GM18517 (cell line): ENCODE measurements around the gene LAMP1.
"Not testable (repeated sequence)": the region's sequence is repeated elsewhere in the genome, so short reads cannot be mapped to it uniquely, and the experiment has no call there.

Experiments
- ATAC-seq: cut with Tn5 transposase; IDR thresholded peaks from one replicate; pipeline ENCODE4 v1.9.1; 2021; ENCODE audit warnings: mild to moderate bottlenecking, moderate library complexity; ENCODE audit not compliant: unreplicated experiment

LAMP1 gene

GRCh38 chr13:113354831-113355610 lies 58.0 kb downstream of the LAMP1 start:
- no peak for ATAC-seq

- ATAC-seq: no peak
Measured at GRCh38 chr13:113355621-113356020, 58.6 kb downstream of the LAMP1 start.

GRCh38 chr13:113356596-113356995 lies 59.6 kb downstream of the LAMP1 start:
- no peak for ATAC-seq

GRCh38 chr13:113357529-113357928 lies 60.5 kb downstream of the LAMP1 start:
- ATAC-seq: no peak

- ATAC-seq: no peak
Measured at GRCh38 chr13:113358653-113359190, 61.7 kb downstream of the LAMP1 start.

GRCh38 chr13:113359571-113359970 lies 62.5 kb downstream of the LAMP1 start:
- no peak for ATAC-seq

- no peak for ATAC-seq
Measured at GRCh38 chr13:113360446-113360845, 63.4 kb downstream of the LAMP1 start.

- no peak for ATAC-seq
Measured at GRCh38 chr13:113361406-113361805, 64.4 kb downstream of the LAMP1 start.

- no peak for ATAC-seq
Measured at GRCh38 chr13:113364311-113364889, 67.4 kb downstream of the LAMP1 start.

- ATAC-seq: no peak
Measured at GRCh38 chr13:113364901-113365582, 68.0 kb downstream of the LAMP1 start.

- ATAC-seq: no peak
Measured at GRCh38 chr13:113365583-113365970, 68.5 kb downstream of the LAMP1 start.

GRCh38 chr13:113365971-113366588 lies 69.0 kb downstream of the LAMP1 start:
- ATAC-seq: no peak

- no peak for ATAC-seq
Measured at GRCh38 chr13:113367020-113367560, 70.1 kb downstream of the LAMP1 start.

- ATAC-seq: no peak
Measured at GRCh38 chr13:113367771-113368170, 70.7 kb downstream of the LAMP1 start.

GRCh38 chr13:113368353-113368752 lies 71.3 kb downstream of the LAMP1 start:
- ATAC-seq: not testable (repeated sequence)

- no peak for ATAC-seq
Measured at GRCh38 chr13:113369189-113369588, 72.2 kb downstream of the LAMP1 start.

GRCh38 chr13:113369881-113370280 lies 72.8 kb downstream of the LAMP1 start:
- no peak for ATAC-seq

GRCh38 chr13:113371061-113371460 lies 74.0 kb downstream of the LAMP1 start:
- ATAC-seq: no peak

- ATAC-seq: not testable (repeated sequence)
Measured at GRCh38 chr13:113371701-113372100, 74.7 kb downstream of the LAMP1 start.
